NCI-H1417 (cell line): ENCODE measurements around the gene MAGEF1.
A peak's percentile ranks its signal among the peaks of the same experiment; 100 is the strongest.

Experiments
- DNase-seq, 3 experiments: peaks; one replicate each; lab custom pipeline; 2025; lab: John Stamatoyannopoulos, UW

Gene MAGEF1, protein sequence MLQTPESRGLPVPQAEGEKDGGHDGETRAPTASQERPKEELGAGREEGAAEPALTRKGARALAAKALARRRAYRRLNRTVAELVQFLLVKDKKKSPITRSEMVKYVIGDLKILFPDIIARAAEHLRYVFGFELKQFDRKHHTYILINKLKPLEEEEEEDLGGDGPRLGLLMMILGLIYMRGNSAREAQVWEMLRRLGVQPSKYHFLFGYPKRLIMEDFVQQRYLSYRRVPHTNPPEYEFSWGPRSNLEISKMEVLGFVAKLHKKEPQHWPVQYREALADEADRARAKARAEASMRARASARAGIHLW

DNA sequence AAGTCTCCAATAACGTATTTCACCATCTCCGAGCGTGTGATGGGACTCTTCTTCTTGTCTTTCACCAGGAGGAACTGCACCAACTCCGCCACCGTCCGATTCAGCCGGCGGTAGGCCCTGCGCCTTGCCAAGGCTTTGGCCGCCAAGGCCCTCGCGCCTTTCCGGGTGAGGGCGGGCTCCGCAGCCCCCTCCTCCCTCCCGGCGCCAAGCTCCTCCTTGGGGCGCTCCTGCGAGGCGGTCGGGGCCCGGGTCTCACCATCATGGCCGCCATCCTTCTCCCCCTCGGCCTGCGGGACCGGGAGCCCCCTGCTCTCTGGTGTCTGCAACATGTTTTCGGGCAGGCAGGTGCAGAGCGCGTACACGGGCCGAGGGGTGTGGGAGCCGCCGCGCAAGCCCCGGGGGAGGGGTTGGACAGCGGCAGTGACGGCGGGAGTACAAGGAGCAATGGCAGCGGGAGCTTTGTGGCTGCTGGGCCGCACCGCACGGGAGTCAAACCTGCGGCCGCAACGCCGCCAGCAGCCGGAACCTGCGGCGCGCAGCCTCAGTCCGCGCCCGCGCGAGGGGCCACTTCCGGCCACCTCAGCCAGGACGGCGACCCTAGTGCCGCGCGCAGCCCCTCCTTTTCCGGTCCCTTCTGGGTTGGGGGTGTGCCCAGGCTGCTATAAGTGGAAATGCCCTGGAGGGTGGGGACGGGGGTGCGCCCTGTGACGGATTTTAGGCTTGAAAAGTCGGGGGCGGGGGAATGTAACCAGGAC, at the start of gene MAGEF1:
Gene MAGEF1, minus strand, starts transcription at position 572 of the 755 bp plus-strand sequence. Its CDS starts 243 bp downstream, at position 329.
- DNase-seq = peak; percentile 87 to 95 (median 95)

DNA sequence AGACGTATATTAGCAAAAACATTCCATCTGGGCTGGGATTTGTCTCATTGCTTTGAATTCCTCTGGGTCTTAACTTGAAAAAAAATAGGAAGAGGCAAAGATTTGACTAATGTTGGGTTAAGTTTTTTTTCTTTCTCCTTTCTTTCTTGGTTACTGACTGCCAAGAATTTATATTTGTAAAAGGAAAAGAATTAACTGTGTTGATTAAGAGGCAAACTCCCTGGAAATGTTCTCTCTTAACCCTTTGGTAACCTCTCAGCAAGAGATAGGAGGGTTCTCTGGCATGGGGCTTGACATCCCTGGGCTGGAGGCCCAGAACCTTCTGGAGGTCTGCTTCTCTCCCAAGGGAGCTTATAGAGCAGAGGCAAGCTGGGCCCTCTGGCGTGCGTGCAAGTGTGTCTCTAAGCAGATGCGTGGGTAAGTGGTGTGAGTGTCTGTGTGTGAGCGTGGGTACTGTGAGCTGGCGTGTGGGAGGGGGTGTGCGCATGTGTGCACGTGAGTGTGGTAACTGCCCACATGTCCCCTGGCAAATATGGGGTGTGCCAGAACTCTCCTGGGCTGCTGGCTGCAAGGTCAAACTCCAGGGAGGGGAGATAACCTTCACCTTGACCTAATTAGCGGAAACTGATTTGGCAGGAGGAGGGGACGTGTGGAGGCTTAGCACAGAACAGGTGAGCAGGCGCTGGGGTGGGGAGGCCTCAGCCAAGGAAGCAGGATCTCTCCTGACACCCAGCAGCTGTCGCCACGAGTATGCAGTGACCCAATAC, 49.4 kb upstream of the MAGEF1 start:
- no peak for DNase-seq

DNA sequence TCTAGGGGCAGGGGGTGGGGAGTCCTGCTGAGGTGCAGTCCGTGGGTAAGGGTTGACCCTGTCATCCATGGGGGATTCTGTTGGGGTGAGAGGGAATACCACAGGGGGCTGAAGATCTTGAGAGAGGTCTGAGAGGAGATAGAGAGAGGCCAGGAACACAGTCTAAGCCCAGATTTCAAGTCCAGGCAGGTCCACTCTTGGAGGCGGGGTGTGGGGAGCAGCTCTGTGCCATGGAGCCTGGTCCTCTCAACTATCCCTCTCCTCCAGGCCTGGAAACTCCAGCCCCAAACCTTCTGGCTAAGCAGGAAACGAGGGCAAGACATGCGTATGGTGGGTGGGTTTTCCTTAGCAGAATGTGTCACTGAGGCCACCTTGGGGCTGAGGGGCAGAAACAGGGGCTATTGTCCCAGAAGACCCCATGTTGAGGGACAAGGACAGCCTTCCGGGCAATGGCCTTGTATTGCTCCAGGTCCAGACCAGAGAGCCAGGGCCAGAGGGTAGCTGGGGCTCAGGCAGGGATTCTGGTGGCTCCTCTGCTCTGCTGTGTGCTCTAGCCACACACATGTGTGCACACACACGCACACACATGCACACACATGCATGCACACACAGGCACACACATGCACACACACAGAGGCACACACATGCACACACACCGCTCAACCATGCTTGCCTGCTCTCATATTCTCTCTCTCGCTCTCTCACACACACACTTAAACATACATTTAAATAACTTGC, 48.6 kb upstream of the MAGEF1 start:
- no peak for DNase-seq

DNA sequence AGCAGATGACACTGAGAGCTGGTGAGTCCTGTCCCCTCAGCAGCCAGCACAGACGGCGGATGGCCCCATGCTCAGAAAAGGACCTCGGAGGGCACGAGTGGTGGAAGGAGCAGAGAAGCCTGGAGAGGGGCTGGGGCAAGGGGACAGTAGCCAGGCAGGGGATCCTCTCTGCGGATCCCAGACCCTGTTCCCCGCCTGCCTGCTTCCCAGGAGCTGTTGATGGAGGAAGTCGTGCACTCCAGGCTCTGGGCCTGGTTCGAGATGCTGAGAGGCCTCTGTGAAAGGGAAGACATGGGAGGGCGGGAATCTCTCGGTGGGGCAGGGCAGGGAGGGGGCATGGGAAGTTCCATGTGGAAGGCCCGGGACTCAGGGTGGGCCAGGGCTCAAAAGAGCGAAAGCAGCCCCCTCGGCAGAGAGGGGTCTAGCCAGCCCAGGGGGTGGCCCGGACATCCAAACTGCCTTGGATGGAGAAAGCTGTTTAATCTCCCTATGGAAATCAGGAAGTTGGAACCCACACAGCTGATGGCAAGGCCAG, 47.9 kb upstream of the MAGEF1 start:
- no peak for DNase-seq

DNA sequence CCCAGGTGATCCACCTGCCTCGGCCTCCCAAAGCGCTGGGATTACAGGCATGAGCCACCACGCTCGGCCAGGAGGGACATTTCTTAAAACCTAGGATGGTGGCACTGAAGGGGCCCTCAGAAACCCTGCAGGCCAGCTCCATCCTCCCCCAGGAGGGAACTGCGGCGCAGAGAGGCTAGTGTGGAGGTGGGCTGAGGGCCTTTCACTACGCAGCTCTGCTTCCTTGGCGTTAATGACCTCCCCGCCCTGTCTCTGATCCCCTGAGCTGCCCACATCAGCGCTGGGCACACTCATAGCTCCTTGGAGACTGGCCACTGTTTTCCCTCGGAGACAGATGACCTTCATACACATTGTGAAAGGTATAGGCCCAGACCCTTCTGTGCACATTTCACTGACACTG, 46.2 kb upstream of the MAGEF1 start:
- no peak for DNase-seq

DNA sequence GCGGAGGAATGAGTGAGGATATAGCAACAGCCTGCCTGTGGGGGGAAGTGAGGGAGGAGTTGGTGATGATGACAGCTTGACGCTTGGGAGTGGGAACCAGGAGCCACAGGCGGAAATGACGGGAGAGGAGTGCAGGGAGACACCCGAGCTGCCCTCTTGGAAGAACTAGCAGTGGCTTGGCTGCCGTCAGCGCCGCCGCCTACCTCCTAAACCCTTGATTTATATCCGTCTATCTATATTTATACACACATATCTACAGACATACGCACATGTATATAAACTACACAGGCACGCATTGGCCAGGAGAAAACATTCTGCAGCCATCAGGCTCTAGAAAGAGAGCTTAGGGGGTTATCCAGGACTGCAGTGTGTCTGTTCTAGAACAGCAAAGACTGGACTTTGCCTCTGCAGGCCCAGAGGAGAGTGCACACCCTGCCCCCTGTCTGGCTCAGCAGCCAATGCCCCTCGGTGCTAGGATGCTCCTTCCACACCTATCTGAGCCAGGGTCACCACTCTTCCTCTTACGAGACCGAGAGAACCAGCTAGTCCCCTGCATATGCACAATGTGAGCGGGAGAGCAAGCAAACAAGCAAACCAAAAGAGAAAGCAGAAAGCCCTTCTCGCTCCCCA, 45.3 kb upstream of the MAGEF1 start:
- no peak for DNase-seq

DNA sequence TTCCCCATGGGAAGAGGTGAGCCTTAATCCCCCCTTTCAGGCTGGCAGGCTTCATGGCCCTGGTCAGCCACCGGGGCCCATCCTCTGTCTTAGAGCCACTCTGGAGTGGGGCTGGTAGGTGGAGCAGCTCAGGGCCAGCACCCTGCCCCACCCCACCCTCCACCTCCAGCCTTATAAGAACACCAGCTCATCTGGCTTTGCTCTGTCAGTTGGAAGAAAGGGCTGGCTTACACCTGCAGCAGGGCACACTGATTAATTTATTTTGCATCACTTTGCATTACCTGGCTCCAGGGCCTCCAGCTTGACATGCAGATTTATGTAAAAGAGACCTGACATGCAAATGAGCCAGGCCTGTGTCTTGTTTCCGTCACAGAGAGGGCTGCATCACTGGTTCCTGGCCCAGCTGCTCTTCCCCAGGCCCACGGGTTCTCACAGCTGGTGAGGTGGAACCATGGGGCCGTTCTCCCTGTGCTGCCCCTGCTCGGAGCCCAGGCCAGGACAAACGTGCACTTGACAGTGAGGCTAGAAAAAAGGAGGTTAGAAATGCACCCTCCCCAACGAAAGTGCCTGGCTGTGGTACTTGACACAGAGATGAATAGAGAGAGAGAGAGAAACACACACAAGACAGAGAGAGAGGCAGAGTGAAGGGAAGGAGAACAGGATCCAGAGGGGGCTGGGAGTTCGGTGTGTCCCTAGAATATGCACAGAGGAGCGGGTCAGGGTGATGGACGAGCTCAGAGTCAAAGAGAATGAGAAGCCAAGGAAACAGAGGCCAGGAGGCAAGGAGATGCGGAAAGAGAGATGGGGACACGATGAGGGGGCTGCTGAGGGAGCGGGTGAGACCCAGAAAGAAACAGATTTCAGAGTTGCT, 44.5 kb upstream of the MAGEF1 start:
- peak in 2 of 3 experiments; percentile 11 to 24 for DNase-seq

DNA sequence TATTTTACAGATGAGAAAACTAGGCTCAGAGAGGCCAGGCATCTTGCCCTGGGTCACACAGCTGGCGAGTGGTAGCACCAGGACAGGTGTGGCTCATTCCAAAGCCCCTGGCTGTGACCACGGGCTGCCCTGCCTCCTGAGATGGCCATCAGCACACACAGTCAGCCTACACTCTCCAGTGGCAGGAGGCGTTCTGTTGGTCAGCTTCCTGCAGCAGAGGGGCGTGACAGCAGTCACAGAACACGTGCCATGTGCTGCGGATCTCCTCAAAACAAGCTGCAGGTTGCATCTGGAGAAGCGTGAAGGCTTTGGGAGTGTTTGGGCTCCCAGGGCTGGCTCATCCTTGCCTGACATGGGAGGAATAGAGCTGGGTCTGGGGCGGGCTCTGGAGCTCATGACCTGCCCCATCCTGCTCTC, 43.5 kb upstream of the MAGEF1 start:
- DNase-seq = no peak

DNA sequence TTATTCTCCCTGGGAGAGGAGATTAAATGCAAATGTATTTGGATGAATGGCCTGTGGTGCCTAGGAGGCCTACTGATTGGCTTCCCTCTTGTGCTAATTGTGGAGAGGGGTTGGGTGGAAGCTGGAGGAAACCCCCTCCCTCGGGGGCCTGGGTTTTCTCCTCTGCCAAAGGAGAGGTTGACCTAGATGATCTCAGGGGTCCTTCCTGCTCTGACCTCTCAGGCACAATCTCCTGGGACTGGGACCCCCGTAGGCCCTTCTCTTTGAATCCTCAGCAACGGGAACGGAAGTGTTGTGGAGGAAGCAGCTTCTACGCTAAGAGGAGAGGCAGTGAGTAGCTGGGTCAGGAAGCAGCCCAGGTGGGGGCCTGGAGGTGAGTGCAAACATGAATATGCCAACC, 40.5 kb upstream of the MAGEF1 start:
- DNase-seq = no peak

DNA sequence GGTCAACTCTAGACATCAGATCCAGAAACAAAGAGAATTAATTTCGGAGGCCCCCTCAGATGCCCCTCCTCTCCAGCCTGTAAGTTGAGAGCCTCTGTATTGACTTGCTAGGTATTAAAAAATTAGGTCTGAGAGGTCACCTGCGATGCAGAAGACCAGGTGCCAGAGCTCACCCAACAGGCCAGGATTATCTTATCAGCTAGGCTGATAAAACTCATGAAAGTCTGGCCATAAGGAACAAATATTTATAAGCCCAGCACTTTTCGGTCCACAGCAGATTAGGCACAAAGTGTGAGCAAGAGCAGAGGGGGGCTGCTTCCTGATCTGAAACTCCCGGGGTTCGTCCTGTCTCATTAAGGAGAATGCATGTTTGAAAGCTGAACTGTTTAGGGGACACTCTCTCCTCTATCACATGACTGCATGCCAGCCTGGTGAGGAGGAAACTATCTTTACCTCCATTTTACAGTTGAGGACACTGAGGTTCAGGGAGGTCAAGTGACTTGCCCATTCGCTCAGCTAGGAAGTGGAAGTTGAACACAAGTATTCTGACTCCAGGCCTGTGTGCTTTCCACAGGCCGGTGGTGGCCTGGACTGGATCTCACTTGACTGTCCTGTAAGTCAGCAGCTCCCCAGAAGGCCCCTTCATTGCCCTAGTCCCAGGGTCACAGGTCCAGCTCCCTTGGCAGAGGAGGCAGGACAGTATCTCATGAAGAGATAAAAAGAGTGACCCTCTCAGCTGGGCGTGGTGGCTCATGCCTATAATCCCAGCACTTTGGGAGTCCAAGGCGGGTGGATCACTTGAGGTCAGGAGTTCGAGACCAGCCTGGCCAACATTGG, 39.6 kb upstream of the MAGEF1 start:
- no peak for DNase-seq

DNA sequence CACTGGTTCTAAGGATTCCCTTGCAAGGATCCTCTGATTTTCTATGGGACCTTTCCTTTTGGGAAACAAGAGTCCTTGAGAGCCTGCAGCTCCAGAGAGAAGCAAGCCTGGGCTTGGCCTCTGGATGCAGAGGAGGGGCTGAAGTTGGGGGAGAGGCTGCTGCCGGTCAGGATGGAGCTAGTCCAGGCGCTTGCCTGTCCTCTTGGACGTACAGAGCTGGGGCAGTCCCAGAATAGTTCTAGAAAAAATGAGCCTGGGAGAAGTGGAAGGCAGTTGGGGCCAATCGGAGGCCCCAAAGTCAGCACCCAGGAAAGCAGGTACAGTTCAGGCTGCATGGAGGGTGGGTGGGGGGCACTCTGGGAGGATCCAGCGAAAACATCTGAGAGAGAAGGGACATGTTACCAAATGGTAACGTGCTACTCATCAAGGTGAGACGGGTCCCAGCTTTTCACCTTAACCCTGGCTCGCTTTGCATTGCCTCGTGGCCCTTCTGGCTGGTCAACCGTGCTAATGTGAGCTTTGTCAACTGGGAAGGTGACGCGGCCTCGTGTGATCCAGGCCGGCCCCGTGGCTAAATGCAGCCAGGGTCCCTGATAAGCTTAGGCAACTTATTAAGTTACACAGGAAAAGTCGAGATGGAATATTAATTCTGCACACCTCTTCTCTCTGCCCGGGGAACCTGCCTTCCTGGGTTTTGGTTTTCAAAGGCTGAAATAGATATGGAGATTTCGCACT, 38.7 kb upstream of the MAGEF1 start:
- DNase-seq = no peak

DNA sequence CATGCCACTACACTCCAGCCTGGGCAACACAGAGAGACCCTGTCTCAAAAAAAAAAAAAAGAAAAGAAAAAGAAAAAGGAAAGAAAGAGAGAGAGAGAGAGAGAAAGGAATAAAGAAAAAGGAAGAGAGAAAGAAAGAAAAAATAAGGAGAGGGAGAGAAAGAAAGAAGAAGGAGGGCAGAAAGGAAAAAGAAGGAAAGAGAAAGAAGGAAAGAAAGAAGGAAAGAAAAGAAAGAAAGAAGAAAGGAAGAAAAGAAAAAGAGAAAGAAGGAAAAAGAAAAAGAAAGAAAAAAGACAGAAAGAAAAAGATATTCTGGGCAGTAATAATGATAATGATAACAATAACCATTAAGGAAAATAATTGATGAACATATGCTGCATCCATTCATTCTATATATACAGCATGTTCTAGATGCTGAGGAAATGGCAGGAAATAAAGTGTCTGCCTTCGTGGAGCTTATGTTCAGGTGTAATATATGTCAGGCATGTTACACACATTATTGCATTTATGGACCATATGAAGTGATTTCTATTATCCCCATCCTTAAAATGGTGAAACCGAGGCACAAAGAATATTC, 37.4 kb upstream of the MAGEF1 start:
- no peak for DNase-seq

DNA sequence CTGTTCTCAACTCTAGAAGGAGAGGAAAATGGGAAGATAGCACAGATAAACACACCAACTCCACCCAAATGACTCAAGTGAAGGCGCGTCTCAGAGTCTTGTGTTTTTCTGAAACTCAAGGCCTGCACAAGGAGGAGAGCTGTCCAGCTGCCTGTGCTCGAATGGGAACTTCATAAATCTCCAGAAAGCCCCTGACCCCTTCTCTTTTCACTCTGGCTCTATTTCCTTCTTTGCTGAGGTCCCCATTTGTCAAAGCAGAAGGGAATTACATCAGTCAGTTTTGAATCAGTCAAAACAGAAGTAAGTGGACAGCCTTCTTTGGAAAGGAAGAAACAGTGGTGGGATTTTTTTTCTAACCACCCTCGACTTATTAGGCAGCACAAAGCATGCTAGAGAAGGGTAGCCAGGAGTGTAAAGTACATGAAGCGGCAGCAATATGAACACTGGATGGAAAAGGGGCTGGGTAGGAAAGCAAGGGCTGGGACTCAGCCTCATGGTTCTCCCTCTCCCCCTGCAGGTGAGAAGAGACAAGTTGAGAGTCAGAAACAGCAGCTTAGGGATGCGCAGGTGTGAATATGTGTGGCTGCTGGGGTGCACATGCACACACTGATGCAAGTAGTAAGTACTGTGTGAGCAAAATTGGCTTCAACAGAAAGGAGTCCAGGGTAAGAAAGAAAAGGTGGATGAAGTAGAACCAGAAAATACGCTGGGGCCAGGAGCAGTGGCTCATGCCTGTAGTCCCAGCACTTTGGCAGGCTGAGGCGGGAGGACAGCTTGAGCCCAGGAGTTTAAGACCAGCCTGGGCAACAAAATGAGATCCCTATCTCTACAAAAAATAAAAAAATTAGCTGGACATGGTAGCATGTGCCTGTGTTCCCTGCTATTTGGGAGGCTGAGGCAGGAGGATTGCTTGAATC, 36.6 kb upstream of the MAGEF1 start:
- peak in 2 of 3 experiments; percentile 60 to 81 for DNase-seq

DNA sequence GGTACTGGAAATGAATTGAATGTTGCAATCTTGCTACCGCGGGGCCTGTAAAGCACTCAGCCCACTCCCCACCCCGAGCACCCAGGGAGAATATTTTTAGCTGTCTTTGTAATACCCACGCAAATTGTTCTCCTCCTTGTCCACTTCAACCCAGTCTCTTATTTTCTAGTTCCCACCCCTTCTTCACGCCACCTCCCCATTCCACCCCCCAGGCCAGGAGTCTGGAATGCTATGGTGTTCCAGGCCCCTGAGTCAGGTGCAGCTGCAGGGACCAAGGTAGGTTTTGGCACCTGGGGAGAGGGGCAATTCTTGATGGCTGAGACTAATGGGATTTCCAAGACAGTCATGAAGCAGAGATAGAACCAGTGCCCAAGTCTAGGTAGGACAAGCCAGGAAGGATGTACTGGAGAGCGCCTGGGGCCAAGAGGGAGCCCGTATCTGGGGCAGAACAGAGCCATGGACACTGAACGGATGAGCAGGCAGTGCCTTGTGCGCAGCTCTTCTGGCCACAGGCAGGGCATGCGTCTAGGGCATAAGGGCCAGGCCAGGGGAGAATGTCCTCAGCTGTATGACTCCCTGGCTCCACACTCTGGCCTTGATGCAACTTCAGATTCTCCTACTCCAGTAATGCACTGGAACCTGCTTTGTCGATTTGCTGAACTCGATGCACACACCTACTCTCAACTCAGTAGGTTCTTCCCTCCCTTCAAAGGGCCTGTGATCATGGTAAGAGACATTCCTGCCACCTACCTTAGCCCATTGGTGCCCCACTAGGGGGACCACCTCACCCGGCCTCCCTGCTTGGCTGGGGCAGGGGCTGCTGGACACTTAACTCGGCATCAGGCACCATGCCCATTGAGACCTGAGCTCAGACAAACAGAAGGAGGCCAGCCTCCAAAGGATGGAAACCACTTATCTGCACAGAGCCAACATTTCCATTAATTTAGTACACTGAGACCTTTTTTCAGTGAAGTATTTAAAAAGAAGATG, 34.6 kb upstream of the MAGEF1 start:
- no peak for DNase-seq

DNA sequence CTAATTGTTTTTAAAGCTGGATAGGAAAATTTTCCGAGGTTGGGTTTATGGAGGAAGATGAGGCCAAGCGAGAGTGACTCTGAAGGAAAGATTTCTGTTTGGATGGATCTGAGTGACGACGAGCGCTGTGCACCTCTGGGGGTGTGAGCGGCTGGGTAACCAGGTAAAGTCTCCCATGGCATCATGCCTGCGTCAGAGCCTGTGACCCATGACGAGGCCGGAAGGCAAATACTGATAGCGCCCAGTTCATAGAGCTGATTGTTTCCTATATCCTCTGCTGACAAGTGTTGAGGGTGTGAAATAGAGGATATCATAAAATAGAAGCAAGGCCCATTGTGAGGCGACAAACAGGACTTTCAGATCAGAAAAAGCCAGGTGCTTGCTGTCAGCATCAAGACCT, 33.7 kb upstream of the MAGEF1 start:
- DNase-seq = no peak

DNA sequence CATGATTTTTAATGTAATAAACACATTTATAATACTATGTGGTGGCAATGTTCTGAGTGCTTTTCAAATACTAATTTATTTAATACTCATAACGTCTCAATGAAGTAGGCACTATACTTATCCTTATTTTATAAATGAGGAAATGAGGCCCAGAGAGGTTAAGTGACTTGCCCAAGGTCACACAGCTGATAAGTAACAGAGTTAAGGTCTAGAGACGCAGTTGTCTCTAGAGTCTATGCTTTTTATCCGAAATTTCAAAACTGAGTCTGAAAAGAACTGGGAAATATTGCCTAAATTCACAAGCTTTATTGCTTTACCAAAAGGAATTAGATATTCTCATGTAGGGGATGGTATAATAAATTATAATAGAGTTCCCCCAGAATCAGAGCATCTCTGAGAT, 31.4 kb upstream of the MAGEF1 start:
- DNase-seq = no peak
